OCI-LY7 (cell line): ENCODE measurements around the gene NTPCR.

Experiments
- CTCF ChIP-seq: fragments of 200-600 bp; sonication (generic); conservative IDR thresholded peaks from 2 replicates; pipeline ENCODE4 v1.5.1; 2014; ENCODE audit warnings: mild to moderate bottlenecking, antibody characterized with exemption, low read length, moderate library complexity, mixed read lengths
- EZH2phosphoT487 ChIP-seq: fragments of 200-600 bp; sonication (generic); IDR thresholded peaks from 2 replicates; pipeline ENCODE4 v1.6.1; 2018; ENCODE audit warnings: low read depth, borderline replicate concordance, mild to moderate bottlenecking, mixed run types, antibody characterized with exemption, low read length, moderate library complexity, mixed read lengths

- TF ChIP-seq CTCF = no peak
- TF ChIP-seq EZH2phosphoT487 = no peak
Measured at GRCh38 chr1:232937741-232938375, 12.6 kb upstream of the NTPCR start.
